NCI-H345 (cell line): ENCODE results near the gene DBN1.

Experiments used
- DNase-seq: peaks from one replicate; lab custom pipeline; 2025; lab: John Stamatoyannopoulos, UW

Gene DBN1

GRCh38 chr5:177473443-177474001 is at the start of gene DBN1:
TSS of gene DBN1 (minus strand) at chr5:177473634. CDS start at chr5:177473521, 113 bp downstream.
- peak; percentile 78 for DNase-seq

- DNase-seq: no peak
Observed at GRCh38 chr5:177520916-177521513, 47.6 kb upstream of the DBN1 start.

DNA sequence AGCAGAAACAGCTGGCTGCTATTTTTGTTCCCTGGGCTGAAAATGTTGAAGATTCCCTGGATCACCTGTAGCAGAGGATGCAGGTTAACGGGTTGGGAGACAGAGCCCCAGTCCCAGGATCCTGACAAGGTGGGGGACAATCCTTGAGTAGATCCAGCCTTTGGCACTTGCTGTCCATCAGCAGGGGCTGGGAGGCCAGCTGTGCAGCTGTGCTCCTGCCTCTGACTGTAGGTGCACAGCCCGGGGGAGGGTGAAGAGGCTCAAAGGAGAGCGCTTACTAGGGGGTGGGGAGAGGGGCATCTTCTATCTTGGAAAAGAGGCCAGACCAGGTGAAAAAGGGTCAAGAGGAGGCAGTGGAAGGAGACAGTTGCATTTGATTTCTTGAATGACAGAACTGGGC is 46.8 kb upstream of the DBN1 start:
- DNase-seq: no peak

GRCh38 chr5:177519463-177520235 is 46.2 kb upstream of the DBN1 start:
- DNase-seq: no peak

GRCh38 chr5:177516601-177517568 is 43.5 kb upstream of the DBN1 start, which contains the start of gene DDX41:
TSS of gene DDX41 (minus strand) at chr5:177516961. CDS start at chr5:177516945, 16 bp downstream.
- peak; percentile 98 for DNase-seq

GRCh38 chr5:177515580-177515979 is 42.1 kb upstream of the DBN1 start:
- no peak for DNase-seq

DNA sequence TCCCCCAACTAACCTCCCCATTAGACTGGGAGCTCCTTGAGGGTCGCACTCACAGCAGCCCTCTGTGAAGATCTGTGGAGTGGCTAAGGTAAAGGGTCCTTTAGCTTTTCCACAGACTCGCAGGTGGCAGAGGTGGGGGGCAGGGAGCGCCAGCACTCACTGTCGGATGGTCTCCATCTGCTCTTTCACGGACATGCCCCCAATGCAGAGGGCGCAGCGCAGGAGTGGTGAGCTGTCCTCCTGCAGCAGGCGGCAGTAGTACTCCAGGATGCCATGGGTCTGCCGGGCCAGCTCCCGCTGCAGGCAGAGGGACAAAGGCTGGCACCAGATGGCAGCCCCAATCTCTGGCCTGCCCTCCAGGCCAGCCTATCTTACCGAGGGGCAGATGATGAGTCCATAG is 41.1 kb upstream of the DBN1 start:
- DNase-seq: no peak

DNA sequence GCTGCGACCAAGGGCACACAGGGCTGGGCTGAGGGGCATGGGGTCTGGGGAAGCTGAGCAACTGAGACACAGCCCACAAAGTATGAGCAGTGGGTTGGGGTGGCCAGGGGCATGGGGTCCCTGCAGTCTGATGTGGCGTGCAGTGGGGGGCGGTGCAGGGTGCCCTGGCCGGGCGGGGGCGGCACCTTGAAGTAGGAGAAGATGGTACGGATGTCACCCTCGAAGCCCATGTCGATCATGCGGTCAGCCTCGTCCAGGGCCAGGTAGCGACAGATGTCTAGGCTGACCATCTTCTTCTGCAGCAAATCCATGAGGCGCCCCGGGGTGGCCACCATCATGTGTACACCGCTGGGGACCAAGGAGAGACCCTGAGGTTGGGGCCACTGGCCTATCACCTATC is 40.1 kb upstream of the DBN1 start:
- no peak for DNase-seq

DNA sequence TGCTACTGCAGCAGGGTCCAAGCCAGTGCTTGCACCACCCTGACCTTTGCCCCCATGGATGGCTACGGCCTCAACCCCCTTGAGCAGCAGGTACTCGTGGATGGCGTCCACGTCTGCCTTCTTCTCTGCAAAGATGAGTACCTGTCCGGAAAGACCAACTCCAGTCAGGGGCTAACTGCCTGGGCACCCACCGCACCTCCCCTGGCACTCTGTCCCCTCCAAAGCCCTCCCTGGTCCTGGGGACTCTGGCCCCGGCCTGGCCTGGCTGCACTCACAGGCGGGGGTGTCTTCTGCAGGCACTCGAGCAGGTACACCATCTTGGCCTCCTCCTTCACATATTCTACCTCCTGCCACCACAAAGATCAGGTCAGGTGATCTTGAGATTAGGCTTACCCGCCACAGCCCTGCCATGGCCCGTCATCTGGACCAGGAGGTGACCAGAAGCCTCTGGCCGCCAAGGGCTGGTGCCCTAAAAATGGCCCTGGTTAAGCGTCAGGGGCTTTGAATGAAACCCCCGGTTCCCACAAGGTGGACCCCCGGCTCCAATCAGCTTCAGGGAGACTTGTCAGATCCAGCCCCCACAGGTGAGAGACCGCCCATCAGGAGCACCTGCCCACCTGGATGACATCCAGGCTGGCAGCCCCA is 39.4 kb upstream of the DBN1 start:
- DNase-seq: no peak

- no peak for DNase-seq
Observed at GRCh38 chr5:177511796-177512675, 38.6 kb upstream of the DBN1 start.

DNA sequence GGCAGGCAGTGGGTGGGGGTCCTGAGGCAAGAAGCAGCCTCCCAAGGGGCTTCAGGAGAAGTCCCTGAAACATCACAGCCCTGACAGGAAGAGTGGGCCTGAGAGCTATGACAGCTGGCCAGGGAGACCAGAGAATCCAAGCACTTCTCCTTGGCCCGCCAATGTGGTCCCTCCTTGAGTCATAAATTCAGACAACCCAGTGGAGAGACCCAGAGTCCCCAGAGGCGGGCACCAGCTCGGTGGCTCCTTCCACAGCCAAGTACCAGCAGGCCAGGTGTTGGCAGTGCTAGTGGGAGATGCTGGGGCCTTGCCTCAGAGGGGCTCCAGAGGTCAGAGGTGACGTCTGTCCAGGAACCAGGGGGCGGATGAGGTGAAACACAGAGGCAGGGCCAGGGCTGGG is 37.7 kb upstream of the DBN1 start:
- no peak for DNase-seq

DNA sequence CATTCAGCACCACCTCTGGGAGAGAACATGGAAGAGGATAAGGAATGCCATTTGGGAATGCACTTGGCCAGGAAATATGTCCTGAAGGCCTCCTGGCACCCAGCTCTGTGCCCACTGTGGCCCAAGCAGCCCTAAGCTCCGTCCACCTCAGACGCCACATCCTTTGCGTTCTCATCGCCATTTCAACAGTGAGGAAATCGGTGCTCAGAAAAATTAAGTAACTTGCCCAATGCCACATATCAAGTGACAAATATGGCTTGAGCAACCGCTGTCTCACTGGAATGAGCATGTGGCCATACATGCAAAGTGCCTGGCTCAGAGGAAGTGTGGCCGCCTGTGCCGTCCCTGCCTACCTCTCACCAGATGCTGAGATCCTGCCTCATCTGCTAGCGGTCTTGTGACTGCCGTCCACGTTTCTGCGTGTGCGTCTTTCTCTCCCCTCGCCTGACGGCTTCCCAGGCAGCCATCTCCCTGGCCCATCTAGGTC is 37.2 kb upstream of the DBN1 start:
- DNase-seq: no peak

DNA sequence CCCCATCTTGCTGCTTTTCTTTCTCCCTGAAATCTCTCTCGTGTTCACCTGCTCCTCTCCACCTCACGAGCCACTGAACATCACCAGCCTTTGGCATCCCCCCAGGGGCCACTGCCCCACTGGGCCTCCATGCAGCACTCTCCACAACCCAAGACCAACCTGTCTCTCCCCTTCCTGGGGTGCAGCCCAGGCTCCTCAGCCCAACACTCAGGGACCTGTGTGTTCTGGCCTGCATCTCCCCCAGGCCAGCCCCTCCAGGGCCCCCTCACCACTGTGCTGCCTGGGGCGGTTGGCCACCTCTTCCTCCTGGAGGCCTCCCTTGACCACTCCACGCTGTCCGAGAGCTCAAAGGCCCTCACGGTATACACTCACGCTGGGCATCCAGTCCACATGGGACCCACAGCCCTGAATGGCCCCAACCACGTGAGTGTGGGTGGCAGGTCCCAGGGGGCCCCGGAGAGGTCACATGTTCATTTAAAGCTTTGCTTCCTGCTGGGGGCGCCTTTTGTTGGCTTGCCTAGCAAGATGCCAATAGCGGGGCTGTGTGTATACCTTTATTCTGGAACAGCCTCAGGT is 36.6 kb upstream of the DBN1 start:
- DNase-seq: no peak

DNA sequence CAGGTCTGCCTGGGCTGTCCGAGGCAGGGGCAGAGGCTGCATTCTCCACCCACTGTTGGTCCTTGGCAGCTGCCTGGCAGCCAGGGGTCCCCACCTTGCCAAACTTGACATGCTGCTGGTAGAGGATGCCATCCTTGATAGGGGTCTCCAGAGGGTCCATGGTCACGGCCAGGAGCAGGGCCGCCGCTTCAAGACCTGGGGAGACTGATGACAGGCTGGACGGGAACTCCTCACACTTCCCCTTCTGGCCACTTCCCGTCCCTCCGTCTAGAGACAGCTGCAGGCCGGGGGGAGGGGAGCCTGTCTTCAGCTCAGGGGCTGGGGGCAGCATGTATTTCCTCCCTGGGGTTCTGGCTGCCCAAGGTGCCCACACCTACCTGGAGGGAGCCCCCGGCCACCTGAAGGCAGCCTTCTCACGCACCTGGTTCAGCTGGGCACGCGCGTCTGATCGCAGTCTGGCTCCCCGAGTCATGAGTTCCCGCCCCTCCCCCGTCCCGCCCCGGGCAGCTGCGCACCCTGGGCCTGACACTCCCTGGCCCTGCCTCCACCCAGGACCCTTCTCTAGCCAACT is 36.0 kb upstream of the DBN1 start, which contains the start of gene DOK3:
TSS of gene DOK3 (minus strand) at position 446 of the 571 bp plus-strand sequence. CDS start at position 160, 286 bp downstream.
- DNase-seq: no peak

DNA sequence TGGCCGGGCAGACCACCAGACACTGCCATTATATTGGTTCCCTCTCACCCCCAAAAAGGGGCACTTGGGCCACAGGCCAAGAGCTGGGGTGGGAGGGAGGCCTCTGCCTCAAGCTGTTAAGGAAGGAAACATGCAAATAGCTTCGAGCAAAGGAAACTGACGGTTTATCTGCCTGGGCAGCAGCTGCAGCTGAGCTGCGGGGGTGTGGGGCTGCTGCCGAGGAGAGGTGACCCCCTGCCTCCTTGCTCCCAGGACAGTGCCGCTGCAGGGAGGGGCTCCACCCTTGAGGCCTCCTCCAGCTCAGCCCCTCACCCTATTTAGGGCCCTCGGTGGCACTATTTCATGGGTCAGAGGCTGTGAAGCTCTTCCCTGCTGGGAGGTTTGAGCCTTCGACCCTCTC is 35.4 kb upstream of the DBN1 start:
- DNase-seq: no peak

- DNase-seq: no peak
Observed at GRCh38 chr5:177508221-177508611, 34.8 kb upstream of the DBN1 start.

DNA sequence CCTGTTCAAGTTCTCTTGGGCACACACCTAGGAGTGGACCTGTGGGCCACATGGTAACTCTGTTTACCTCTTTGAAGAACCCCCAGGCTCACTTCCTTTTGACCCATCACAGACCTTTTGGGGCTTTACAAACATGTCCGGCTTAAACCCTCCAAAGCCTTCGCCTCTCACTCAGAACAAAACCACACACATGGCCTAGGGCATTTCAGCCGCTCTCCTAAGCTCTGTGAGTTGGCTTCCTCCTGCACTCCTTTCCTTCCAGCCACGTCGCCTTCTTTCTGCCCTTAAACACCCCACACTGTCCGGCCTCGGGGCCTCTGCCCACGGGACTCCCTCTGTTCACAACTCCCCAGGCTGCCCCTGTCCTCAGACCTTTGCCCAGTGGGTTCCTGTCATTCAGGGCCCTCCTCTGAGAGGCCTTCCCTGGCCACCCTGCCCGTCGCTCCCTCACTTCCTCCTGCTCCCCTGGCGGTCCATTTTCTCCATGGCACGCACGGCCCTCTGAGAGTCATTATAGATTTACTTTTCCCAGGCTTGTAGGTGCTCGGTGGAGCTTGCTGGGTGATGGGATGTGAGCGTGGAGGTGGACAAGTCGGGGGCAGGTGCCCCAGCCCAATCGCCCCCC is 34.3 kb upstream of the DBN1 start:
- DNase-seq: no peak

- DNase-seq: no peak
Observed at GRCh38 chr5:177507165-177507564, 33.7 kb upstream of the DBN1 start.

- DNase-seq: no peak
Observed at GRCh38 chr5:177505075-177505474, 31.6 kb upstream of the DBN1 start.
